ENCODE results near the gene SLC35A5. TPM values are rescaled to one million over a fixed set of nuclear protein-coding genes. Genes with fewer than 3 reads are reported as not detected.

Gene SLC35A5
- total RNA-seq, 1 experiment from 2014 or later = 21.4 TPM

GRCh38 chr3:112606098-112606497 is 44.3 kb downstream of the SLC35A5 start:
- H3K9ac ChIP-seq (ENCODE audit: low read length) = no peak overlapping the region
- POLR2A ChIA-PET = no interaction called here
- no peaks in the 10 kb centered on the region for H3K36me3 ChIP-seq (ENCODE audit: control insufficient read depth in 1 of 2, insufficient read depth in 2 of 2, low read length in 2 of 2)
- no peaks in the 10 kb centered on the region for H4K20me1 ChIP-seq (ENCODE audit: insufficient read depth)
- no peak overlapping the region for H3K4me3 ChIP-seq (replicated peaks in 1 of 2; ENCODE audit: low read depth in 1 of 2, low read length in 2 of 2)
- BruUV-seq (replicated peaks) = no TSS peak
- ATAC-seq = no peak
- intact Hi-C loops (cut with micrococcal nuclease) = no loop called here
- H2AFZ ChIP-seq (ENCODE audit: low read depth, low read length, poor library complexity, severe bottlenecking) = no peak overlapping the region
- CTCF ChIA-PET = no interaction called here
- no peak for DNase-seq (ENCODE audit: low read depth, low spot score)
- no peaks in the 10 kb centered on the region for H3K79me2 ChIP-seq (ENCODE audit: insufficient read depth, low read length)
- RAD21 ChIA-PET (ENCODE audit: low non-redundant PET in 1 of 2, low total read pairs in 2 of 2, uncharacterized antibody in 2 of 2, unreplicated experiment in 2 of 2) = no interaction called here
- H3K27me3 ChIP-seq (ENCODE audit: insufficient read depth, low read length) = no peaks in the 10 kb centered on the region
- no peaks in the 10 kb centered on the region for H3K9me2 ChIP-seq (ENCODE audit: insufficient read depth)
- no peaks in the 10 kb centered on the region for H3K9me3 ChIP-seq (ENCODE audit: control insufficient read depth in 1 of 2, insufficient read depth in 1 of 2, low read depth in 1 of 2, low read length in 2 of 2)
- no peak overlapping the region for H3K4me2 ChIP-seq (ENCODE audit: low read length)
- no peak for TF ChIP-seq EZH2 (IDR thresholded peaks at IDR 0.05)
- TF ChIP-seq, protein P1, sequence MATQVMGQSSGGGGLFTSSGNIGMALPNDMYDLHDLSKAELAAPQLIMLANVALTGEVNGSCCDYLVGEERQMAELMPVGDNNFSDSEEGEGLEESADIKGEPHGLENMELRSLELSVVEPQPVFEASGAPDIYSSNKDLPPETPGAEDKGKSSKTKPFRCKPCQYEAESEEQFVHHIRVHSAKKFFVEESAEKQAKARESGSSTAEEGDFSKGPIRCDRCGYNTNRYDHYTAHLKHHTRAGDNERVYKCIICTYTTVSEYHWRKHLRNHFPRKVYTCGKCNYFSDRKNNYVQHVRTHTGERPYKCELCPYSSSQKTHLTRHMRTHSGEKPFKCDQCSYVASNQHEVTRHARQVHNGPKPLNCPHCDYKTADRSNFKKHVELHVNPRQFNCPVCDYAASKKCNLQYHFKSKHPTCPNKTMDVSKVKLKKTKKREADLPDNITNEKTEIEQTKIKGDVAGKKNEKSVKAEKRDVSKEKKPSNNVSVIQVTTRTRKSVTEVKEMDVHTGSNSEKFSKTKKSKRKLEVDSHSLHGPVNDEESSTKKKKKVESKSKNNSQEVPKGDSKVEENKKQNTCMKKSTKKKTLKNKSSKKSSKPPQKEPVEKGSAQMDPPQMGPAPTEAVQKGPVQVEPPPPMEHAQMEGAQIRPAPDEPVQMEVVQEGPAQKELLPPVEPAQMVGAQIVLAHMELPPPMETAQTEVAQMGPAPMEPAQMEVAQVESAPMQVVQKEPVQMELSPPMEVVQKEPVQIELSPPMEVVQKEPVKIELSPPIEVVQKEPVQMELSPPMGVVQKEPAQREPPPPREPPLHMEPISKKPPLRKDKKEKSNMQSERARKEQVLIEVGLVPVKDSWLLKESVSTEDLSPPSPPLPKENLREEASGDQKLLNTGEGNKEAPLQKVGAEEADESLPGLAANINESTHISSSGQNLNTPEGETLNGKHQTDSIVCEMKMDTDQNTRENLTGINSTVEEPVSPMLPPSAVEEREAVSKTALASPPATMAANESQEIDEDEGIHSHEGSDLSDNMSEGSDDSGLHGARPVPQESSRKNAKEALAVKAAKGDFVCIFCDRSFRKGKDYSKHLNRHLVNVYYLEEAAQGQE (IDR thresholded peaks at IDR 0.05; ENCODE audit: low read depth) = no peak
- TF ChIP-seq CEBPB (IDR thresholded peaks at IDR 0.05; ENCODE audit: low read depth) = no peak
- no peak for TF ChIP-seq YY1 (IDR thresholded peaks at IDR 0.05; ENCODE audit: extremely low read depth, insufficient replicate concordance, low read depth, low read length)
- H3K27ac ChIP-seq (ENCODE audit: low read depth, low read length) = no peak overlapping the region
- no peaks in the 10 kb centered on the region for H3K4me1 ChIP-seq (ENCODE audit: control insufficient read depth in 1 of 2, insufficient read depth in 2 of 2, low read length in 2 of 2)

GRCh38 chr3:112607863-112608262 is 46.0 kb downstream of the SLC35A5 start:
- DNase-seq (ENCODE audit: low read depth, low spot score) = no peak
- Histone ChIP-seq H3K27ac (ENCODE audit: low read depth, low read length) (no peak overlapping the region), H3K36me3 (ENCODE audit: control insufficient read depth in 1 of 2, insufficient read depth in 2 of 2, low read length in 2 of 2) (no peaks in the 10 kb centered on the region), H3K9ac (ENCODE audit: low read length) (no peak overlapping the region), H3K9me3 (ENCODE audit: control insufficient read depth in 1 of 2, insufficient read depth in 1 of 2, low read depth in 1 of 2, low read length in 2 of 2) (no peaks in the 10 kb centered on the region), H3K4me2 (ENCODE audit: low read length) (no peak overlapping the region), H4K20me1 (ENCODE audit: insufficient read depth) (no peaks in the 10 kb centered on the region), H3K27me3 (ENCODE audit: insufficient read depth, low read length) (no peaks in the 10 kb centered on the region), H3K9me2 (ENCODE audit: insufficient read depth) (no peaks in the 10 kb centered on the region), H2AFZ (ENCODE audit: low read depth, low read length, poor library complexity, severe bottlenecking) (no peak overlapping the region), H3K4me3 (replicated peaks in 1 of 2; ENCODE audit: low read depth in 1 of 2, low read length in 2 of 2) (no peak overlapping the region), H3K4me1 (ENCODE audit: control insufficient read depth in 1 of 2, insufficient read depth in 2 of 2, low read length in 2 of 2) (no peaks in the 10 kb centered on the region), H3K79me2 (ENCODE audit: insufficient read depth, low read length) (no peaks in the 10 kb centered on the region)
- BruUV-seq (replicated peaks) = no TSS peak
- ChIA-PET RAD21 (ENCODE audit: low non-redundant PET in 1 of 2, low total read pairs in 2 of 2, uncharacterized antibody in 2 of 2, unreplicated experiment in 2 of 2) (no interaction called here), POLR2A (interaction anchor here (0.6 kb wide), 1 partner anchor 726 kb away, joined by 3 read pairs; no protein-coding TSS in a partner anchor), CTCF (no interaction called here)
- no peak for ATAC-seq
- intact Hi-C loops (cut with micrococcal nuclease) = no loop called here
- TF ChIP-seq ZBTB33 (IDR thresholded peaks at IDR 0.05; ENCODE audit: extremely low read depth, insufficient replicate concordance, low read length) (no peak), ELF1 (IDR thresholded peaks at IDR 0.05; ENCODE audit: borderline replicate concordance, low read depth) (no peak), RAD21 (IDR thresholded peaks at IDR 0.05; ENCODE audit: low read depth) (no peak), CEBPB (IDR thresholded peaks at IDR 0.05; ENCODE audit: low read depth) (no peak), EGR1 (IDR thresholded peaks at IDR 0.05; ENCODE audit: low read depth) (no peak), SIN3A (IDR thresholded peaks at IDR 0.05; ENCODE audit: low read depth) (no peak), SP1 (IDR thresholded peaks at IDR 0.05; ENCODE audit: low read depth) (no peak), ZNF274 (IDR thresholded peaks at IDR 0.05; ENCODE audit: low read depth, low read length) (no peak), JUND (IDR thresholded peaks at IDR 0.05) (no peak), ZFX (IDR thresholded peaks at IDR 0.05) (no peak), SRF (IDR thresholded peaks at IDR 0.05; ENCODE audit: low read depth) (no peak)
- TF ChIP-seq, protein P2, sequence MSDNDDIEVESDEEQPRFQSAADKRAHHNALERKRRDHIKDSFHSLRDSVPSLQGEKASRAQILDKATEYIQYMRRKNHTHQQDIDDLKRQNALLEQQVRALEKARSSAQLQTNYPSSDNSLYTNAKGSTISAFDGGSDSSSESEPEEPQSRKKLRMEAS (IDR thresholded peaks at IDR 0.05) = no peak
